ENCODE data around the gene E2F3.
"Not testable (repeated sequence)": the region's sequence is repeated elsewhere in the genome, so short reads cannot be mapped to it uniquely, and the experiment has no call there.

The E2F3 gene

GRCh38 chr6:20467437-20467836 is 65.8 kb downstream of the E2F3 start:
- no peak for DNase-seq (ENCODE audit: low read depth)

DNA sequence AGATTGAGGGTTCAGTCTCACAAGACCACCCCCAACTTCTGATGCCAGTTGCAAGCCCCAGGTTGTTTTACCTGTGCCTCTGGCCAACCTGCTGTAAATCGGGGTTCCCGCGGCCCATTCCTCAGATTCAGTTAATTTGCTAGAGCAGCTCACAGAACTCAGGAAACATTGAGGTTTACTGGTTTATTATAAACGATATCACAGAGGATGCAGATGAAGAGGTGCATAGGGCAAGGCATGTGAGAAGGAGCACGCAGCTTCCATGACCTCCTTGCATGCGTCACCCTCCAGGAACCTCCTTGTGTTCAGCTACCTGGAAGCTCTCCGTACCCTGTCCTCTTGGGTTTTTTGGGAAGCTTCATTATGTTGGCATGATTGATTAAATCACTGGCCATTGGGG is 66.5 kb downstream of the E2F3 start:
- DNase-seq (ENCODE audit: low read depth) = no peak

DNA sequence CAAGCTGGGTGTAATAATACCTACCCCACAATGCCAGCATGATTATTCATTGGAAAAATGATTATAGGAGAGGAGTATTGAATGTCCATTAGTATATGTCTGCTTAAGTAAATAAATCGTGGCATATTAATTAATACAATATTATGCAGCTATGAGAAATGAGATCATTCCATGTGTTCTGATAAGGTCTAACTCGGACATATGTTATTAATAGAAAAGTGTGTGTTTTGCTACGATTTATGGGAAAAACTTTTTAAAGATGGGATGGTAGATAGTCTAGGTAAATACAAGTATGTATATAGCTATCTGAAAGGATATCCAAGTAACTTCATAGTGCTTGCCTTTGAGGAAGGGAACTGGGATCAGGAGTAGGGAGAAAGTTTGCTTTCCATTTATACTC is 71.1 kb downstream of the E2F3 start:
- no peak for DNase-seq (ENCODE audit: low read depth)

DNA sequence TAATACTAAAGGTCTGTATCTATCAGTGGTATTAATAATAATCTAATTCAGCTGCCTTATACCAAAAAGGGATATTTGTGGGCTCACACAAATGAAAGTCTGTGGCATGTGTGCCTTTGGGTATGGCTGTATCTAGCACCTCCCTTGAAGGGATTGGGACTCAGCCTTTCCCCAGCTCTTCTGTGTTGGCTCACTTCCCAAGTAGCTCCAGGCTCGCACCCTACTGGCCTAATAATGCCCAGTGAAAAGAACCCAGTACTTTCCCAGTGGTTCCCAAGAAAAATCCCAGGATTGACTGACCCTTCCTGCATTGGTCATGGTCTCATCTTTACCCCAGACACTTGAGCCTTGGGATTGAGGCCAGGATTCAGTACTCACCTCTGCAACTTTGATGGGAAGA is 71.8 kb downstream of the E2F3 start:
- DNase-seq (ENCODE audit: low read depth) = no peak

GRCh38 chr6:20474874-20475542 is 73.3 kb downstream of the E2F3 start:
- no peak for DNase-seq (ENCODE audit: low read depth)

GRCh38 chr6:20476501-20477043 is 74.9 kb downstream of the E2F3 start:
- DNase-seq (ENCODE audit: low read depth) = no peak

- DNase-seq (ENCODE audit: low read depth) = no peak
Measured at GRCh38 chr6:20477485-20477884, 75.8 kb downstream of the E2F3 start.

DNA sequence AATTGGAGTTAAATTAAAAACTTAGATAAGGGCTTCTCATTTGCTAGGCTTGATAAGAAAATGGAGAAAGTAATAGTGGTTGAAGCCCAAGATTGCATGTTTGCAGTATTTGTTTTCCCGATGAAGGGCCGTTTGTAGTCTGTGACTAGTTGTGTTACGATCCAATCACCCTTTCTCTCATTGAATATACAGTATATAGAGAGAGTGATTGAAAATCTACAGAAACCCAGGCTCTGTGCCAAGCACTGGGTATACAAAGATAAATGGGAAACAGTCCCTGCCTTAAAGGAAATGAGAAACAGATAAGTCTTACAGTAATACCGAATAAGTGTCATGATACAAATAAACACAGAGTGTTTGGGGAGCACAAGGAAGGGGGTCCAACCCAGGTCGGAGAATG is 77.4 kb downstream of the E2F3 start:
- no peak for DNase-seq (ENCODE audit: low read depth)

- no peak for DNase-seq (ENCODE audit: low read depth)
Measured at GRCh38 chr6:20479526-20479925, 77.8 kb downstream of the E2F3 start.

- DNase-seq (ENCODE audit: low read depth) = no peak
Measured at GRCh38 chr6:20481281-20481680, 79.6 kb downstream of the E2F3 start.

GRCh38 chr6:20483887-20484497 is 82.3 kb downstream of the E2F3 start:
- DNase-seq (ENCODE audit: low read depth) = no peak

- DNase-seq (ENCODE audit: low read depth) = no peak
Measured at GRCh38 chr6:20486641-20487040, 85.0 kb downstream of the E2F3 start.

DNA sequence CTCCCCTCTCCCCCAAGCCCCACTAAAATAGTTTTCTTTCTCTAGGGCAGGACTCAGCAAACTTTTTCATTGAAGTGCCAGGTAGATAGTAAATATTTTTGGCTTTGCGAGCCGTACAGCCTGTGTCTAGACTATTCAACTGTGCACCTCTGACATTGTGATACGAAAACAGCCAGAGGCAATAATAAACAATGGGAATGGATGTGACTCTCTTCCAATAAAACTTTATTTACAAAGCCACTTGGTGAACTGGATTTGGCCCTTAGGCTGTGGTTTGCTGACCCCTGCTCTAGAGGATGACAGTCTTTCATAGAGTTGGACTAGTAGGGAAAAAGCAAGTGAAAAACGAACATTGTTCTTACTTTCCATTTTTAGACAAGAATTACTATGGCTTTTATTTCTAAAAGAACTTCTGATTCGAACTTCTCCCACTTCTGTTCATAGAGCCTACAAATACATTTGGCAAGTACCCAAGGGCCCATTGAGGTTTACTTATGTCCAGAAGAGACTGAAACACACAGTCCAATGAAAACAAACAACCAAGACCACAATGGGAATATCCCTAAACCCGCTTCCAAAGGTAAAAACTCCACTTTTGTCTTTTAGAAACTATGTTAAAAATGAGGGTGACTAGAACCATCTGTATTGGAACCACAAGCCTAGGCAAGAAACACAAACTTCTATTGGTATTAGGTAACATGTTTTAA is 86.1 kb downstream of the E2F3 start:
- DNase-seq (ENCODE audit: low read depth) = no peak

DNA sequence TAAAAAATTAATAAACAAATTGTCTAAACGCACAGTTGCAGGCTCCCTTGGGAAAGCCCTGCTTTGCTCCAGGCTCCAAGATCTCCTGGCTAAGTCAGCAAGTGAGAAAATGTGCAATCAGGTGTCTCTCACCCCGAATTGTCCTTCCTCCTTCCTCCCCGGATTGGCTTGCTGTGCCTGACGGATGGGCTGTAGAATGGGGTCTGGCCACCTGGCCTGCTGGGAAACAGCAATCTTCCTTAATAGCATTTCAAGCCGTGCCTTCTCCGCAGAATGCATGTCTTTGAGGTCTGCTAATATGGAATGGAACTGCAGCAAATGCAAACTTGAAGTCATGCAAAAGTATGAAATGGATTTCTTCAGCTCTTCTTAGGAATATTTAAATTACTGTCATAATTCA is 88.9 kb downstream of the E2F3 start:
- DNase-seq (ENCODE audit: low read depth) = no peak

DNA sequence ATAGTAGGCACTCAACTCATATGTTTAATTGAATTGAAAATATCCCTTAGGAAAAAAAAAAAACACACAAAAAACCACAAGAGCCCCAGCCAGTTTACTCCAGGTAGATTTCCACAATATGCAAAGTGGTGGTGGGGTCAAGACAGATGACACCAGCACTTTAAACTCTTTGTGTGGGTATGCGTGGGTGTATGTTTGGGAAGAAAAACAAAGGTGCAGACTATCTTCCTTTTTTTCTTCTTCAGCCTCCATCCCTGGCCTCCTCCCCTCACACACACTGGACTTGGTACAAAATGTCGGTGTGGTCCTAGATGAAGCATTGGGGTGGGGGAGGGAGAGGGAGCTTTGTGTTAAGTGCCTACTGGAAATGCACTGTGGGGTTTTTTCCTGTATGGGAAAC is 90.4 kb downstream of the E2F3 start:
- no peak for DNase-seq (ENCODE audit: low read depth)

GRCh38 chr6:20497216-20498040 is 95.7 kb downstream of the E2F3 start:
- no peak for DNase-seq (ENCODE audit: low read depth)

DNA sequence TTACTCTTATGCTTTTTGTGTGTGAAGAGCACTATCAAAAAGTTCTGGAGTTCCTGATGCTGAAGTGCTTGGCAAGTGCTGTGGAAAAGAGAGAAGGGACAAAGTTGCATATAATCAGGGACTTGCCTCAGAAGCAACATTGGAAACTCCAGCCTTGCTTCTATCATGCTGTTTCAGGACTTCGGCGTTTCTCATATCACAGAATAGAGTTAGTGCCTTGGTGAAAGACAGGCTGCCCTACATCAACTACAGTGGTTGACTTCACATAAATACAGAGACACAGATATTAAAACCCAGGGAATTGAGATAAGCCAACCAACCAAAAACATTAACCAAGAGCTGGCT is 96.3 kb downstream of the E2F3 start:
- no peak for DNase-seq (ENCODE audit: low read depth)

- DNase-seq (ENCODE audit: low read depth) = no peak
Measured at GRCh38 chr6:20509212-20509611, 107.5 kb downstream of the E2F3 start.

GRCh38 chr6:20511852-20512251 is 110.2 kb downstream of the E2F3 start:
- DNase-seq (ENCODE audit: low read depth) = no peak

GRCh38 chr6:20525208-20525607 is 123.5 kb downstream of the E2F3 start:
- DNase-seq (ENCODE audit: low read depth) = not testable (repeated sequence)

GRCh38 chr6:20529086-20529448 is 127.4 kb downstream of the E2F3 start:
- DNase-seq (ENCODE audit: low read depth) = not testable (repeated sequence)

GRCh38 chr6:20532881-20533280 is 131.2 kb downstream of the E2F3 start:
- DNase-seq (ENCODE audit: low read depth) = no peak
